ENCODE measurements around the gene ANKS1B.
A peak's percentile ranks its signal among the peaks of the same experiment; 100 is the strongest.
"Not testable (repeated sequence)": the region's sequence is repeated elsewhere in the genome, so short reads cannot be mapped to it uniquely, and the experiment has no call there.

Gene ANKS1B

GRCh38 chr12:99984271-99985128 lies at the start of gene ANKS1B:
Gene ANKS1B (minus strand): TSS chr12:99984936. CDS start chr12:99984237, 699 bp downstream.
- DNase-seq (ENCODE audit: low spot score) = peak; percentile 70

GRCh38 chr12:100031836-100032235 lies 47.1 kb upstream of the ANKS1B start:
- peak; percentile 19 for DNase-seq (ENCODE audit: low spot score)

- no peak for DNase-seq (ENCODE audit: low spot score)
Measured at GRCh38 chr12:100027671-100028070, 42.9 kb upstream of the ANKS1B start.

- no peak for DNase-seq (ENCODE audit: low spot score)
Measured at GRCh38 chr12:100026241-100026640, 41.5 kb upstream of the ANKS1B start.

- no peak for DNase-seq (ENCODE audit: low spot score)
Measured at GRCh38 chr12:100024974-100025555, 40.3 kb upstream of the ANKS1B start.

- peak; percentile 10 for DNase-seq (ENCODE audit: low spot score)
Measured at GRCh38 chr12:100020370-100020769, 35.6 kb upstream of the ANKS1B start.

GRCh38 chr12:100017056-100017455 lies 32.3 kb upstream of the ANKS1B start:
- no peak for DNase-seq (ENCODE audit: low spot score)

- not testable (repeated sequence) for DNase-seq (ENCODE audit: low spot score)
Measured at GRCh38 chr12:100016304-100016703, 31.6 kb upstream of the ANKS1B start.

- DNase-seq (ENCODE audit: low spot score) = not testable (repeated sequence)
Measured at GRCh38 chr12:100005846-100006245, 21.1 kb upstream of the ANKS1B start.

GRCh38 chr12:99997806-99998205 lies 13.1 kb upstream of the ANKS1B start:
- DNase-seq (ENCODE audit: low spot score) = no peak

GRCh38 chr12:99996095-99996494 lies 11.4 kb upstream of the ANKS1B start:
- no peak for DNase-seq (ENCODE audit: low spot score)

GRCh38 chr12:99985631-99986030 lies 895 bp upstream of the ANKS1B start:
- no peak for DNase-seq (ENCODE audit: low spot score)

GRCh38 chr12:99985129-99985570 lies 414 bp upstream of the ANKS1B start:
- DNase-seq (ENCODE audit: low spot score) = no peak

GRCh38 chr12:99983456-99984258 lies 1.1 kb downstream of the ANKS1B start:
- no peak for DNase-seq (ENCODE audit: low spot score)

GRCh38 chr12:99981639-99982190 lies 3.0 kb downstream of the ANKS1B start:
- no peak for DNase-seq (ENCODE audit: low spot score)

- DNase-seq (ENCODE audit: low spot score) = no peak
Measured at GRCh38 chr12:99979471-99979870, 5.3 kb downstream of the ANKS1B start.

GRCh38 chr12:99978152-99978551 lies 6.6 kb downstream of the ANKS1B start:
- DNase-seq (ENCODE audit: low spot score) = no peak

GRCh38 chr12:99977550-99977949 lies 7.2 kb downstream of the ANKS1B start:
- no peak for DNase-seq (ENCODE audit: low spot score)

- no peak for DNase-seq (ENCODE audit: low spot score)
Measured at GRCh38 chr12:99976762-99977161, 8.0 kb downstream of the ANKS1B start.

GRCh38 chr12:99975321-99975720 lies 9.4 kb downstream of the ANKS1B start:
- no peak for DNase-seq (ENCODE audit: low spot score)

- no peak for DNase-seq (ENCODE audit: low spot score)
Measured at GRCh38 chr12:99974146-99974545, 10.6 kb downstream of the ANKS1B start.

- no peak for DNase-seq (ENCODE audit: low spot score)
Measured at GRCh38 chr12:99966429-99966828, 18.3 kb downstream of the ANKS1B start.
